Keratinocyte (primary cell): ENCODE data around the gene PEX3. TPM values are rescaled to one million over a fixed set of nuclear protein-coding genes. Genes with fewer than 3 reads are reported as not detected.

Source experiments
- DNase-seq: peaks from one replicate; pipeline ENCODE4 v3.0.0-alpha.2; 2011; ENCODE audit warnings: low read depth, missing footprints, low spot score
- FAIRE-seq: peaks from 2 replicates; lab custom pipeline; 2011; peaks lifted over from hg19 to GRCh38; lab: Jason Lieb, UNC
- H2AFZ ChIP-seq: 2 replicates; pipeline ENCODE4 v1.6.0; 2012; ENCODE audit warnings: low read length, control low read depth, inconsistent platforms; ENCODE audit not compliant: control insufficient read depth
- H3K27ac ChIP-seq: 2 replicates; pipeline ENCODE4 v1.5.1; 2011; ENCODE audit warnings: low read length; ENCODE audit not compliant: control insufficient read depth, insufficient read depth
- H3K27me3 ChIP-seq: 3 replicates; pipeline ENCODE4 v1.6.0; 2011; ENCODE audit warnings: low read length; ENCODE audit not compliant: control insufficient read depth, insufficient read depth; ENCODE audit errors: extremely low read depth
- H3K36me3 ChIP-seq, 2 experiments: 2 replicates in 1 of 2; 3 replicates in 1 of 2; pipeline ENCODE4 v1.5.1; 2011; ENCODE audit warnings: low read length in 2 of 2, mild to moderate bottlenecking in 1 of 2; ENCODE audit not compliant: control insufficient read depth in 2 of 2, insufficient read depth in 2 of 2; ENCODE audit errors: extremely low read depth in 1 of 2
- H3K4me1 ChIP-seq: 3 replicates; pipeline ENCODE4 v1.5.1; 2011; ENCODE audit warnings: low read length; ENCODE audit not compliant: control insufficient read depth, insufficient read depth; ENCODE audit errors: extremely low read depth
- H3K4me2 ChIP-seq: 3 replicates; pipeline ENCODE4 v1.6.0; 2011; ENCODE audit warnings: low read depth, low read length; ENCODE audit not compliant: control insufficient read depth, insufficient read depth; ENCODE audit errors: extremely low read depth
- H3K4me3 ChIP-seq, 3 experiments: fragments of 200-600 bp in 1 of 3; sonication (generic) in 1 of 3; 2 replicates in 2 of 3; 3 replicates in 1 of 3; pipeline ENCODE4 v1.5.1; 2011 to 2016; ENCODE audit warnings: low read length in 3 of 3, mild to moderate bottlenecking in 3 of 3, control low read depth in 2 of 3, inconsistent platforms in 1 of 3, low read depth in 1 of 3, mixed read lengths in 1 of 3, mixed run types in 1 of 3, moderate library complexity in 1 of 3; ENCODE audit not compliant: control insufficient read depth in 2 of 3, insufficient read depth in 2 of 3; ENCODE audit errors: extremely low read depth in 1 of 3
- H3K79me2 ChIP-seq: 2 replicates; pipeline ENCODE4 v1.6.0; 2012; ENCODE audit warnings: low read length; ENCODE audit not compliant: control insufficient read depth, insufficient read depth
- H3K9ac ChIP-seq: 3 replicates; pipeline ENCODE4 v1.6.0; 2011; ENCODE audit warnings: low read length; ENCODE audit not compliant: control insufficient read depth, insufficient read depth; ENCODE audit errors: extremely low read depth
- H3K9me1 ChIP-seq: 3 replicates; pipeline ENCODE4 v1.6.0; 2011; ENCODE audit warnings: low read length; ENCODE audit not compliant: control insufficient read depth, insufficient read depth; ENCODE audit errors: extremely low read depth
- H3K9me3 ChIP-seq: 2 replicates; pipeline ENCODE4 v1.5.1; 2012; ENCODE audit warnings: low read depth, low read length; ENCODE audit not compliant: control insufficient read depth
- H4K20me1 ChIP-seq: 3 replicates; pipeline ENCODE4 v1.6.0; 2011; ENCODE audit warnings: low read length; ENCODE audit not compliant: control insufficient read depth, insufficient read depth; ENCODE audit errors: extremely low read depth
- CTCF ChIP-seq, 3 experiments: IDR thresholded peaks in 1 of 3; conservative IDR thresholded peaks in 1 of 3; optimal IDR thresholded peaks in 1 of 3; 2 replicates in 2 of 3; 3 replicates in 1 of 3; pipeline versions ENCODE3 to v1.5.1; 2011; ENCODE audit warnings: low read length in 3 of 3, mild to moderate bottlenecking in 3 of 3, moderate library complexity in 2 of 3, control low read depth in 1 of 3, inconsistent platforms in 1 of 3; ENCODE audit not compliant: insufficient read depth in 2 of 3; ENCODE audit errors: extremely low read depth in 1 of 3
- EZH2 ChIP-seq: IDR thresholded peaks from one replicate; pipeline ENCODE4 v1.6.1; 2012; ENCODE audit warnings: inconsistent platforms, mild to moderate bottlenecking, low read length, moderate library complexity
- dilution Hi-C: fragments of 300-500 bp; cut with MboI; formaldehyde crosslinking; loops from one replicate; pipeline ENCODE4 v1.7.0; 2020; ENCODE audit warnings: low sequenced_read_pairs; ENCODE audit not compliant: extremely low pct_ligation_motif_present
- polyA plus RNA-seq, 5 experiments: library from polyadenylated mRNA; depleted of rRNA in 3 of 5; stranded (reverse) in 3 of 5; stranded (forward) in 1 of 5; unstranded in 1 of 5; fragments of >200 nt; gene quantifications; 1 replicate in 1 of 5; 2 replicates in 3 of 5; 3 replicates in 1 of 5; pipeline versions ENCODE4 v1.2.1 to v1.2.3, GENCODE V29; 2011 to 2012; ENCODE audit warnings: missing spikeins in 2 of 5, low read depth in 1 of 5, low replicate concordance in 1 of 5

The PEX3 gene
- polyA plus RNA-seq, 1 donor (not counting 4 experiments of a cell fraction or from before 2014, with no cell fraction given): 68.1 TPM

- no peaks in the 10 kb centered on the region for H3K36me3 ChIP-seq
- H3K9me3 ChIP-seq: no peaks in the 10 kb centered on the region
- DNase-seq (no peak), FAIRE-seq (no peak)
- H3K4me3 ChIP-seq: no peak overlapping the region
- dilution Hi-C loops: no loop called here
- no peaks in the 10 kb centered on the region for H3K9me1 ChIP-seq
- no peaks in the 10 kb centered on the region for H4K20me1 ChIP-seq
- peaks cover 3% of the 10 kb centered on the region for H3K4me1 ChIP-seq
- H3K27ac ChIP-seq: no peak overlapping the region
- no peak overlapping the region for H2AFZ ChIP-seq
- no peaks in the 10 kb centered on the region for H3K79me2 ChIP-seq
- no peak for TF ChIP-seq CTCF (optimal IDR thresholded peaks at IDR 0.05 in 1 of 3, IDR thresholded peaks at IDR 0.05 in 1 of 3, conservative IDR thresholded peaks at IDR 0.05 in 1 of 3; ENCODE audit: extremely low read depth in 1 of 3, insufficient read depth in 2 of 3, low read length in 3 of 3)
- no peak for TF ChIP-seq EZH2
- H3K4me2 ChIP-seq: no peak overlapping the region
- no peak overlapping the region for H3K9ac ChIP-seq
- H3K27me3 ChIP-seq: no peaks in the 10 kb centered on the region
Observed at GRCh38 chr6:143419526-143419925, 31.1 kb upstream of the PEX3 start.

GRCh38 chr6:143426026-143426425, 24.6 kb upstream of the PEX3 start:
- Histone ChIP-seq H3K27me3 (no peaks in the 10 kb centered on the region), H3K9me3 (no peaks in the 10 kb centered on the region), H3K4me1 (peaks cover 3% of the 10 kb centered on the region), H3K27ac (no peak overlapping the region), H3K36me3 (peaks cover 3 to 8% of the 10 kb centered on the region in 2 experiments), H3K4me3 (no peak overlapping the region), H3K79me2 (no peaks in the 10 kb centered on the region), H2AFZ (no peak overlapping the region), H3K9ac (no peak overlapping the region), H4K20me1 (no peaks in the 10 kb centered on the region), H3K9me1 (no peaks in the 10 kb centered on the region), H3K4me2 (no peak overlapping the region)
- no peak for FAIRE-seq
- no peak for DNase-seq
- TF ChIP-seq EZH2 (no peak), CTCF (optimal IDR thresholded peaks at IDR 0.05 in 1 of 3, IDR thresholded peaks at IDR 0.05 in 1 of 3, conservative IDR thresholded peaks at IDR 0.05 in 1 of 3; ENCODE audit: extremely low read depth in 1 of 3, insufficient read depth in 2 of 3, low read length in 3 of 3) (no peak)
- dilution Hi-C loops: no loop called here
